Cardiac muscle cell (in vitro differentiated cells and primary cell): ENCODE measurements around the gene ASB7. TPM values are rescaled to one million over a fixed set of nuclear protein-coding genes. Genes with fewer than 3 reads are reported as not detected.

ENCODE experiments used
- DNase-seq, 2 donors: peaks; one replicate each; pipeline versions ENCODE4 v3.0.0 to v3.0.0-alpha.2; 2010 to 2017; ENCODE audit warnings: low read depth in 1 of 2, low spot score in 1 of 2
- H3K27ac ChIP-seq: fragments of 200-600 bp; sonication (generic); 2 replicates; pipeline ENCODE4 v1.5.1; 2016
- H3K27me3 ChIP-seq: fragments of 200-600 bp; sonication (generic); 2 replicates; pipeline ENCODE4 v1.6.0; 2016; ENCODE audit warnings: control low read depth
- H3K36me3 ChIP-seq: fragments of 200-600 bp; sonication (generic); 2 replicates; pipeline ENCODE4 v1.5.1; 2016; ENCODE audit warnings: control low read depth
- H3K4me1 ChIP-seq: fragments of 200-600 bp; sonication (generic); 2 replicates; pipeline ENCODE4 v1.8.1; 2017; ENCODE audit warnings: low read depth, mild to moderate bottlenecking, mixed run types
- H3K4me3 ChIP-seq: fragments of 200-600 bp; sonication (generic); 2 replicates; pipeline ENCODE4 v1.5.1; 2016; ENCODE audit warnings: mild to moderate bottlenecking
- H3K9me3 ChIP-seq: fragments of 200-600 bp; sonication (generic); 2 replicates; pipeline ENCODE4 v1.5.1; 2017; ENCODE audit warnings: low read depth, mild to moderate bottlenecking, control low read depth
- polyA plus RNA-seq: library from polyadenylated mRNA; unstranded; fragments of >200 nt; fragmentation: Nextera tagmentation; extraction: Ambion mirVana; gene quantifications from 2 replicates; pipeline ENCODE4 v1.2.1, GENCODE V29; 2016
- total RNA-seq: library from RNA; depleted of rRNA; stranded (reverse); fragments of >200 nt; gene quantifications from 2 replicates; pipeline ENCODE4 v1.2.3, GENCODE V29; 2016
- TF ChIP-seq, protein P1 (sequence below): IDR thresholded peaks from 2 replicates; pipeline ENCODE4 v1.5.1; 2012; ENCODE audit warnings: low read depth, mild to moderate bottlenecking, low read length

ASB7 gene
- total and polyA plus RNA-seq, 2 experiments from 2014 or later: 6.8 to 19.2 TPM

DNA sequence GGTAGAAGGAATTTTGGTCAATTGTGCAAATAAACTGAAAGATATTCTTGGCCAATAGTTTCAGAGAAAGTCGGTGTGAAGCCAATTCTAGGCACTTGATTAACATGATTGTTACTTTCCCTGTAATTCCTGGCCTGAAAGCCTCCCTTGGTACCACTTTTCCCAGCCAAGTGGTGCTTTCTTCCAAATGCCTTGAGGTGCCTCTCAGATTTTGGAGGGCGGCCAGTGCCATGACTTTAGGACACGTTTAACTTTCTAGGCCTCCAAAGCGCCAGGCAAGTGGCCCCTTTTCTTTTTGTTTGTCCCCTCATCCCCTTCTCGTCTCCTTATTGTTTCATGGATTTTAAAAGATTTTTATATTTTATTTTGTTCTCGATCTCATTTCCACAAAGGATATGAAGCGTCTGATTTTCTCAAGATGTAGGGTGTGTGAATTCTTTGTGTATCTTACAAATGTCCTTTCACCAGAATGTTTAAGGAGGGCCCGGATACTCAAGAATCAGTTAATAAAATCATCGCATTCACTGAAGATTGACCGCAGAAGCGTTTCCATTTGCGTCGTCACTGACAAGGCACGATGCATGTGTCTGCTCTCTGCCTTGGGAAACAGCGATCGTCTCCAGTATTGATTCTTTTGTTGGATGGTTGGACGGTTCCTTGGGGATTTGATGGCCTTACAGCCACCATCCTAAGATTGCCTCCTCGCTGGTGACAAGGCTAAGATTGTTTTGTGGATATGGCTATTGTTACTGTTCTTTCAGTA is 87.8 kb downstream of the ASB7 start:
- no peaks in the 10 kb centered on the region for H3K4me1 ChIP-seq
- no peak overlapping the region for H3K4me3 ChIP-seq
- no peaks in the 10 kb centered on the region for H3K36me3 ChIP-seq
- H3K27me3 ChIP-seq: no peaks in the 10 kb centered on the region
- H3K27ac ChIP-seq: no peak overlapping the region
- TF ChIP-seq, protein P1, sequence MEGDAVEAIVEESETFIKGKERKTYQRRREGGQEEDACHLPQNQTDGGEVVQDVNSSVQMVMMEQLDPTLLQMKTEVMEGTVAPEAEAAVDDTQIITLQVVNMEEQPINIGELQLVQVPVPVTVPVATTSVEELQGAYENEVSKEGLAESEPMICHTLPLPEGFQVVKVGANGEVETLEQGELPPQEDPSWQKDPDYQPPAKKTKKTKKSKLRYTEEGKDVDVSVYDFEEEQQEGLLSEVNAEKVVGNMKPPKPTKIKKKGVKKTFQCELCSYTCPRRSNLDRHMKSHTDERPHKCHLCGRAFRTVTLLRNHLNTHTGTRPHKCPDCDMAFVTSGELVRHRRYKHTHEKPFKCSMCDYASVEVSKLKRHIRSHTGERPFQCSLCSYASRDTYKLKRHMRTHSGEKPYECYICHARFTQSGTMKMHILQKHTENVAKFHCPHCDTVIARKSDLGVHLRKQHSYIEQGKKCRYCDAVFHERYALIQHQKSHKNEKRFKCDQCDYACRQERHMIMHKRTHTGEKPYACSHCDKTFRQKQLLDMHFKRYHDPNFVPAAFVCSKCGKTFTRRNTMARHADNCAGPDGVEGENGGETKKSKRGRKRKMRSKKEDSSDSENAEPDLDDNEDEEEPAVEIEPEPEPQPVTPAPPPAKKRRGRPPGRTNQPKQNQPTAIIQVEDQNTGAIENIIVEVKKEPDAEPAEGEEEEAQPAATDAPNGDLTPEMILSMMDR: no peak
- no peaks in the 10 kb centered on the region for H3K9me3 ChIP-seq
- DNase-seq: no peak

GRCh38 chr15:100690795-100691158 is 88.4 kb downstream of the ASB7 start:
- Histone ChIP-seq H3K27ac (no peak overlapping the region), H3K27me3 (no peaks in the 10 kb centered on the region), H3K9me3 (no peaks in the 10 kb centered on the region), H3K36me3 (no peaks in the 10 kb centered on the region), H3K4me1 (no peaks in the 10 kb centered on the region), H3K4me3 (no peak overlapping the region)
- DNase-seq: no peak
- TF ChIP-seq, protein P1: no peak

- no peaks in the 10 kb centered on the region for H3K36me3 ChIP-seq
- DNase-seq: no peak
- no peaks in the 10 kb centered on the region for H3K9me3 ChIP-seq
- H3K27me3 ChIP-seq: no peaks in the 10 kb centered on the region
- TF ChIP-seq, protein P1: no peak
- H3K27ac ChIP-seq: no peak overlapping the region
- H3K4me1 ChIP-seq: no peaks in the 10 kb centered on the region
- no peak overlapping the region for H3K4me3 ChIP-seq
These were observed 88.9 kb downstream of the ASB7 start for GRCh38 chr15:100691321-100691720.

- H3K27me3 ChIP-seq: no peaks in the 10 kb centered on the region
These were observed 89.9 kb downstream of the ASB7 start for GRCh38 chr15:100692246-100692645.

GRCh38 chr15:100692671-100693070 is 90.3 kb downstream of the ASB7 start:
- TF ChIP-seq, protein P1: no peak

More at GRCh38 chr15:100692246-100692645, 89.9 kb downstream of the ASB7 start:
- TF ChIP-seq, protein P1: no peak
- H3K27ac ChIP-seq: no peak overlapping the region
- no peak for DNase-seq
- no peaks in the 10 kb centered on the region for H3K4me1 ChIP-seq
- H3K9me3 ChIP-seq: no peaks in the 10 kb centered on the region
- no peak overlapping the region for H3K4me3 ChIP-seq
- no peaks in the 10 kb centered on the region for H3K36me3 ChIP-seq

More at GRCh38 chr15:100692671-100693070, 90.3 kb downstream of the ASB7 start:
- no peak overlapping the region for H3K27ac ChIP-seq
- no peak for DNase-seq
- no peaks in the 10 kb centered on the region for H3K4me1 ChIP-seq
- no peaks in the 10 kb centered on the region for H3K9me3 ChIP-seq
- no peaks in the 10 kb centered on the region for H3K36me3 ChIP-seq
- H3K27me3 ChIP-seq: no peaks in the 10 kb centered on the region
- H3K4me3 ChIP-seq: no peak overlapping the region
